MM.1S (cell line): ENCODE data around the gene CD300LF.

Experiments
- EZH2 ChIP-seq: fragments of 300-600 bp; sonication (generic); optimal IDR thresholded peaks from 2 replicates; pipeline ENCODE3; 2017; ENCODE audit warnings: low read depth, mild to moderate bottlenecking, antibody characterized with exemption, low read length, mixed read lengths
- EZH2phosphoT487 ChIP-seq: fragments of 300-600 bp; sonication (generic); IDR thresholded peaks from 2 replicates; pipeline ENCODE4 v1.6.1; 2018; ENCODE audit warnings: antibody characterized with exemption, low read length
- TF ChIP-seq, protein P1 (sequence below): fragments of 300-600 bp; sonication (generic); IDR thresholded peaks from 2 replicates; pipeline ENCODE4 v1.5.1; 2016; ENCODE audit warnings: antibody characterized with exemption, low read length, mixed read lengths

DNA sequence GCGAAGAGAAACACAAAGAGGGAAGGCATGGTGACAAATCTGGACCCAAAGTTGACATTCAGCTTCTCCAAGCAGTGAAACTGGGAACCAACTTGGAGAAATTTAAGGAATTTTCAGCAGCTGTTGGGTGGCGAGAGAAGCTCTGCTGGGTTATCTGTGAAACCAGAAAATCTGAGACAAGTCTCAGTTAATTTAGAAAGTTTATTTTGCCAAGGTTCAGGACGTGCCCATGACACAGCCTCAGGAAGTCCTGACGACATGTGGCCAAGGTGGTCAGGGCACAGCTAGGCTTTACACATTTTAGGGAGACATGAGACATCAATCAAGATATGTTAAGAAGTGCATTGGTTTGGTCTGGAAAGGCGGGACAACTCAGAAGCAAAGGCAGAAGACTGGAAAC lies 11.2 kb upstream of the CD300LF start:
- TF ChIP-seq, protein P1, sequence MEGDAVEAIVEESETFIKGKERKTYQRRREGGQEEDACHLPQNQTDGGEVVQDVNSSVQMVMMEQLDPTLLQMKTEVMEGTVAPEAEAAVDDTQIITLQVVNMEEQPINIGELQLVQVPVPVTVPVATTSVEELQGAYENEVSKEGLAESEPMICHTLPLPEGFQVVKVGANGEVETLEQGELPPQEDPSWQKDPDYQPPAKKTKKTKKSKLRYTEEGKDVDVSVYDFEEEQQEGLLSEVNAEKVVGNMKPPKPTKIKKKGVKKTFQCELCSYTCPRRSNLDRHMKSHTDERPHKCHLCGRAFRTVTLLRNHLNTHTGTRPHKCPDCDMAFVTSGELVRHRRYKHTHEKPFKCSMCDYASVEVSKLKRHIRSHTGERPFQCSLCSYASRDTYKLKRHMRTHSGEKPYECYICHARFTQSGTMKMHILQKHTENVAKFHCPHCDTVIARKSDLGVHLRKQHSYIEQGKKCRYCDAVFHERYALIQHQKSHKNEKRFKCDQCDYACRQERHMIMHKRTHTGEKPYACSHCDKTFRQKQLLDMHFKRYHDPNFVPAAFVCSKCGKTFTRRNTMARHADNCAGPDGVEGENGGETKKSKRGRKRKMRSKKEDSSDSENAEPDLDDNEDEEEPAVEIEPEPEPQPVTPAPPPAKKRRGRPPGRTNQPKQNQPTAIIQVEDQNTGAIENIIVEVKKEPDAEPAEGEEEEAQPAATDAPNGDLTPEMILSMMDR = no peak
- TF ChIP-seq EZH2 (no peak), EZH2phosphoT487 (no peak)
